Measurements from ENCODE around the gene F8A3. TPM values are rescaled to one million over a fixed set of nuclear protein-coding genes. Genes with fewer than 3 reads are reported as not detected.

The F8A3 gene
- total RNA-seq, 4 donors from 2014 or later: 9.9 to 26.5 (median 15.4) TPM

GRCh38 chrX:155435744-155436112, 22.7 kb downstream of the F8A3 start:
- Histone ChIP-seq H3K27ac (no peak overlapping the region), H3K27me3 (no peaks in the 10 kb centered on the region), H3K4me3 (no peak overlapping the region), H3K4me1 (no peaks in the 10 kb centered on the region), H3K9me3 (peaks cover 0 to 1% (median 0%) of the 10 kb centered on the region in 4 donors), H3K36me3 (no peaks in the 10 kb centered on the region)
- DNase-seq: no peak
- TF ChIP-seq POLR2A (IDR thresholded peaks at IDR 0.05) (no peak), CTCF (IDR thresholded peaks at IDR 0.05) (no peak)

- DNase-seq: no peak
- Histone ChIP-seq H3K4me1 (no peaks in the 10 kb centered on the region), H3K27ac (no peak overlapping the region), H3K4me3 (no peak overlapping the region), H3K9me3 (no peaks in the 10 kb centered on the region), H3K27me3 (no peaks in the 10 kb centered on the region), H3K36me3 (no peaks in the 10 kb centered on the region)
- TF ChIP-seq POLR2A (IDR thresholded peaks at IDR 0.05): no peak
Observed at GRCh38 chrX:155434906-155435743, 23.3 kb downstream of the F8A3 start.

- H3K36me3 ChIP-seq: no peaks in the 10 kb centered on the region
- no peaks in the 10 kb centered on the region for H3K4me1 ChIP-seq
- no peaks in the 10 kb centered on the region for H3K9me3 ChIP-seq
- TF ChIP-seq POLR2A (IDR thresholded peaks at IDR 0.05) (no peak), CTCF (IDR thresholded peaks at IDR 0.05) (no peak)
- no peak overlapping the region for H3K27ac ChIP-seq
- DNase-seq: no peak
- no peaks in the 10 kb centered on the region for H3K27me3 ChIP-seq
- H3K4me3 ChIP-seq: no peak overlapping the region
Observed at GRCh38 chrX:155417769-155418168, 40.7 kb downstream of the F8A3 start.

Small RNA genes within 50 kb of the gene (small RNA-seq; reads per million reads assigned to genes)
- gene MIR1184-3: 0 reads per million in 2 donors

Other genes starting within 250 kb of the F8A3 start
- 10 to 100 TPM; 11.7 to 31.9 (median 21.8) TPM for gene VBP1, start 242.2 kb downstream of the F8A3 start, total RNA-seq
- gene RAB39B, start 194.1 kb downstream of the F8A3 start, total RNA-seq: 1 to 10 TPM in 1 of 4 donors, under 1 TPM in 2, not detected in 1; 0.35 to 3.3 (median 0.80) TPM
- 10 to 100 TPM in 1 of 4 donors, 1 to 10 TPM in 3; 1.9 to 31.4 (median 4.2) TPM for gene CLIC2, start 124.0 kb downstream of the F8A3 start, total RNA-seq
- gene F8A2, start 76.5 kb downstream of the F8A3 start, total RNA-seq: 10 to 100 TPM in 2 of 4 donors, 1 to 10 TPM in 1, not detected in 1; 1.2 to 29.8 (median 13.0) TPM
- gene SPRY3, start 154.0 kb upstream of the F8A3 start, total RNA-seq: 1 to 10 TPM in 3 of 4 donors, not detected in 1; 2.1 to 4.1 (median 2.4) TPM
- gene TMLHE, start 154.3 kb upstream of the F8A3 start, total RNA-seq: 10 to 100 TPM; 12.4 to 31.1 (median 18.5) TPM

Measured in Peyer's patch (tissue), 4 donors.